ENCODE data around the gene CNTNAP2. TPM values are rescaled to one million over a fixed set of nuclear protein-coding genes. Genes with fewer than 3 reads are reported as not detected.
A peak's percentile ranks its signal among the peaks of the same experiment; 100 is the strongest.
"Not testable (repeated sequence)": the region's sequence is repeated elsewhere in the genome, so short reads cannot be mapped to it uniquely, and the experiment has no call there.

The CNTNAP2 gene
- total RNA-seq, 1 donor from 2014 or later = 4.2 TPM

DNA sequence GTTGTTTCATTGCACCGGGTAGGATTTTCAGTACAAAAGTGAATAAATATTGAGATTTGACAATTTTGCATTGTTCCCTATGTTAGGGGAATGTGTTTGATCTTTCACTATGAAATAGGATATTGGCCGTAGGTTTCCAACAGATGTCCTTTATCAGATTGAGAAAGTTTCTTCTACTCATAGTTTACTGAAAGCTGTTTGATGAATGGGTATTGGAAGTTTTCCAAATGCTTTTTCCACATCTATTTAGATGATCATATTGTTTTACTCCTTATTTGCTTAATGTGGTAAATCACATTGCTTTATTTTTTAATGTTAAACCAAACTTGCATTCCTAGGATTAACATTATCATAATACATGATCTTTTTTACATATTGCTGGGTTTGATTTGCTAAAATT is 2296.1 kb downstream of the CNTNAP2 start:
- DNase-seq (ENCODE audit: low spot score in 2 of 2, unreplicated experiment in 2 of 2) = no peak
- no peaks in the 10 kb centered on the region for H3K9me3 Mint-ChIP-seq
- TF ChIP-seq, protein P1, sequence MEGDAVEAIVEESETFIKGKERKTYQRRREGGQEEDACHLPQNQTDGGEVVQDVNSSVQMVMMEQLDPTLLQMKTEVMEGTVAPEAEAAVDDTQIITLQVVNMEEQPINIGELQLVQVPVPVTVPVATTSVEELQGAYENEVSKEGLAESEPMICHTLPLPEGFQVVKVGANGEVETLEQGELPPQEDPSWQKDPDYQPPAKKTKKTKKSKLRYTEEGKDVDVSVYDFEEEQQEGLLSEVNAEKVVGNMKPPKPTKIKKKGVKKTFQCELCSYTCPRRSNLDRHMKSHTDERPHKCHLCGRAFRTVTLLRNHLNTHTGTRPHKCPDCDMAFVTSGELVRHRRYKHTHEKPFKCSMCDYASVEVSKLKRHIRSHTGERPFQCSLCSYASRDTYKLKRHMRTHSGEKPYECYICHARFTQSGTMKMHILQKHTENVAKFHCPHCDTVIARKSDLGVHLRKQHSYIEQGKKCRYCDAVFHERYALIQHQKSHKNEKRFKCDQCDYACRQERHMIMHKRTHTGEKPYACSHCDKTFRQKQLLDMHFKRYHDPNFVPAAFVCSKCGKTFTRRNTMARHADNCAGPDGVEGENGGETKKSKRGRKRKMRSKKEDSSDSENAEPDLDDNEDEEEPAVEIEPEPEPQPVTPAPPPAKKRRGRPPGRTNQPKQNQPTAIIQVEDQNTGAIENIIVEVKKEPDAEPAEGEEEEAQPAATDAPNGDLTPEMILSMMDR (IDR thresholded peaks at IDR 0.05; ENCODE audit: unreplicated experiment) = no peak
- peaks cover 25% of the 10 kb centered on the region for H3K4me1 Mint-ChIP-seq
- no peaks in the 10 kb centered on the region for H3K27me3 Mint-ChIP-seq (ENCODE audit: low read depth)
- peak overlapping the region; percentile 3 for H3K27ac Mint-ChIP-seq
- H3K4me3 Mint-ChIP-seq = no peak overlapping the region
- no peaks in the 10 kb centered on the region for H3K36me3 Mint-ChIP-seq

DNA sequence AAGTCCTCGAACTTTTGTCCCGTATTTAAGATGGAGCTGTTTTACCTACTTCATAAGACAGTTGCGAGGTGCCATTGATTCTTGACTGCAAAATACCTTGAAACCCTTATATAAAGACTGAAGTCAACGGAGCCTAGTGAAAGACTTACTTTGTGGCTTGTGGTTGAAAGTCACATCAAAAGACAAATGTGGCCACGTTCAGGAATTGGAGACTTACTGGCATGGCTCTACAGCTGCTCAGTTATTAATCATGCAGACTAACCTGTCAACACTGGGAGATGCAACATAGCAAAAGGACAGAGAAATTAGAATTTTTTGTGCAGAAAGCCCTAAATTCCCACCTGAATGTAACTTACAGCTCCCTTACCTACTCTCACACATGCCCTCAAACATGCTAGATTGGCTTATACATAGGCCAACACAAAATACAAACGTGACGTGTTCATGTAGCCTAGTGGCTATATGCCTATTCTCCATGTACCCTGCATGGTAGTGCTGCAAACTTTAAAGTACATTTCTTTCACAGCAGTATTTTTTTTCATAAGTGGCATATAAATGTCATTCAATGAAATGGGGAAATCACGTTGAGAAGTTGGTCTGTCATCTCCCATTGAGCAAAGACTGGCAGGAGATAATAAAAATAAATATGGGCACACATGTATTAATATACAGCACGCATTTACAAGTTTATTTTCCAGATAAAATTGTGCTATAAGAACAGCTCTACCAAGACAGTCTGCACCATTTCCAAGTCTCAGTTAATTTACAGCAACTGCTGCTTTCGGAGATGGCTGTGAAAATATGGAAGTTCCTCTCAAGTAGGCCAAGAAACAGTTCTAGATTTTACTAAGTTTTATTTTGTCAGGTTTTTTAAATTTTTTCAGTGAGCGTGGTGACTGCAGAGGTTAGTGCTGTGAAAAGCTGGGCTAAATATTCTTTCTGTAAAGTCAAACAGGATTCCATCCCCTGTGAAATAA is 2303.5 kb downstream of the CNTNAP2 start:
- DNase-seq (ENCODE audit: low spot score in 2 of 2, unreplicated experiment in 2 of 2) = no peak
- Mint-ChIP-seq H3K27me3 (ENCODE audit: low read depth) (no peaks in the 10 kb centered on the region), H3K9me3 (peaks cover 5% of the 10 kb centered on the region), H3K36me3 (no peaks in the 10 kb centered on the region), H3K4me1 (peaks cover 3% of the 10 kb centered on the region), H3K27ac (no peak overlapping the region), H3K4me3 (no peak overlapping the region)
- TF ChIP-seq, protein P1 (IDR thresholded peaks at IDR 0.05; ENCODE audit: unreplicated experiment) = no peak

DNA sequence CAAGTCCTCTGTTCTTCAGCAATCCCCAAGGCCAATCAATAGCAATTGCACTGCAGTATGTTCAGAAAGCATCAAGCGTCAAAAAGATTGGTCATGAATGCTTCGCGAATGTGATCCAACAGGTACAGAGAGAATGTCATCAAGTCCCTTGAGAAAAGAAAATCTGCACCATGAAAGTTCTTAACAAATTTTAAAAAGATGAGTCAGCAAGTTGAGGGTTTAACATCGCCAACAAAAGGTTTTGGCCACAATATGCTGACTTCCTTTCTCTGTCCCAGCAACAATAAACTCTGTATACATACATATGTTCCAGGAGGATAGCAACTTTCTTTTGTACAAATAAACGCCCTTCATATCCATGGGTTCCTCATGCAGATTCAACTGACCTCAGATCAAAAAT is 2305.4 kb downstream of the CNTNAP2 start:
- no peak for DNase-seq (ENCODE audit: low spot score in 2 of 2, unreplicated experiment in 2 of 2)
- Mint-ChIP-seq H3K9me3 (peaks cover 9% of the 10 kb centered on the region), H3K4me3 (no peak overlapping the region), H3K4me1 (no peaks in the 10 kb centered on the region), H3K27ac (no peak overlapping the region), H3K36me3 (no peaks in the 10 kb centered on the region), H3K27me3 (ENCODE audit: low read depth) (no peaks in the 10 kb centered on the region)
- TF ChIP-seq, protein P1 (IDR thresholded peaks at IDR 0.05; ENCODE audit: unreplicated experiment) = no peak

DNA sequence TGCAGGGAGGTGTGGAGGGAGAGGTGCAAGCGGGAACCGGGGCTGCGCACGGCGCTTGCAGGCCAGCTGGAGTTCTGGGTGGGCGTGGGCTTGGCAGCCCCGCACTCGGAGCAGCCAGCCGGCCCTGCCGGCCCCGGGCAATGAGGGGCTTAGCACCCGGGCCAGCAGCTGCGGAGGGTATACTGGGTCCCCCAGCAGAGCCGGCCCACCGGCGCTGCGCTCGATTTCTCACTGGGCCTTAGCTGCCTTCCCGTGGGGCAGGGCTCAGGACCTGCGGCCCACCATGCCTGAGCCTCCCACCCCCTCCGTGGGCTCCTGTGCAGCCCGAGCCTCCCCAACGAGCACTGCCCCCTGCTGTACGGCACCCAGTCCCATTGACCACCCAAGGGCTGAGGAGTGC is 2309.8 kb downstream of the CNTNAP2 start:
- not testable (repeated sequence) for H3K27ac Mint-ChIP-seq; H3K36me3 Mint-ChIP-seq; H3K4me3 Mint-ChIP-seq; H3K27me3 Mint-ChIP-seq (ENCODE audit: low read depth); DNase-seq (ENCODE audit: low spot score in 2 of 2, unreplicated experiment in 2 of 2); H3K4me1 Mint-ChIP-seq
- peaks cover 12% of the 10 kb centered on the region for H3K9me3 Mint-ChIP-seq

DNA sequence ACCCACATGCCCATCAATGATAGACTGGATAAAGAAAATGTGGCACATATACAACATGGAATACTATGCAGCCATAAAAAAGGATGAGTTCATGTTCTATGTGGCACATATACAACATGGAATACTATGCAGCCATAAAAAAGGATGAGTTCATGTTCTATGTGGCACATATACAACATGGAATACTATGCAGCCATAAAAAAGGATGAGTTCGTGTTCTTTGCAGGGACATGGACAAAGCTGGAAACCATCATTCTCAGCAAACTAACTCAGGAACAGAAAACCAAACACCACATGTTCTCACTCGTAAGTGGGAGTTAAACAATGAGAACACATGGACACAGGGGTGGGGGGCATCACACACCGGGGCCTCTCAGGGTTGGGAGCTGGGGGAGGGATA is 2314.1 kb downstream of the CNTNAP2 start:
- H3K4me1 Mint-ChIP-seq = peaks cover 22% of the 10 kb centered on the region
- H3K9me3 Mint-ChIP-seq, H3K36me3 Mint-ChIP-seq: not testable (repeated sequence)

DNA sequence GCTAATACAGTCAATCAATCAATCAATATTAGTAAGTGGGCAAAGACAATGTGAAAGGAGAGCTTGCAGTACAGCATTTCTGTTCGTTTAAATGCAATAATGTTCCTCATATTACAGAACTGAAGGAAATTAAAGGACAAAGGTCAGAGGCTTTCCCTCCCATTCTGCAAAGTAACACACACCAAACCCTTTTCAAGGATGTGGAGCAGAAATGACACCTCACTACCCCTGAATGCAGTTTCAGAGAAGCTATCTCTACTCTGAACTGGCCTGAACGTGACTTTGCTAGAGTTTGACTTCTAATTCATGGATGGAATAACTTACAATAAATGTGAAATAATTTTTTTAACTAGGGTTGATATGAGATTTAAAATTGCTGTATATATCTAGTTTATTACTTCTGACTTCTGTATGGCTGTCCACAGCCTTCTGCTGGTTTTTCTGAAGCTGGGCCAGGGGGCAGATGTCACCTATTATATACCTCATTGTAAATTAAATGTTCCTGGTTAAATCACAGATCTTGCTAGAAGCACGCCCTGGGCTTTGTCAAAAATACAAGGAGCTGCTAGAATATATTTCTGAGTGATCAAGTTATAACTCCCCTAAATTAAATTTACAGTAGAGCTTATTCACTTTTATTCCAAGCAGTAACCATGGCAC is 2317.1 kb downstream of the CNTNAP2 start:
- H3K4me1 Mint-ChIP-seq = peaks cover 23% of the 10 kb centered on the region
- DNase-seq (ENCODE audit: low spot score in 2 of 2, unreplicated experiment in 2 of 2) = no peak
- peaks cover 3% of the 10 kb centered on the region for H3K27me3 Mint-ChIP-seq (ENCODE audit: low read depth)
- H3K27ac Mint-ChIP-seq = peak overlapping the region; percentile 26
- no peaks in the 10 kb centered on the region for H3K36me3 Mint-ChIP-seq
- peaks cover 3% of the 10 kb centered on the region for H3K9me3 Mint-ChIP-seq
- TF ChIP-seq, protein P1 (IDR thresholded peaks at IDR 0.05; ENCODE audit: unreplicated experiment) = no peak
- no peak overlapping the region for H3K4me3 Mint-ChIP-seq

More for the DNA sequence above, 2314.1 kb downstream of the CNTNAP2 start:
- not testable (repeated sequence) for H3K27ac Mint-ChIP-seq; H3K4me3 Mint-ChIP-seq; H3K27me3 Mint-ChIP-seq (ENCODE audit: low read depth); DNase-seq (ENCODE audit: low spot score in 2 of 2, unreplicated experiment in 2 of 2)
